ENCODE results near the gene DIPK2A.

Gene DIPK2A

GRCh38 chr3:143974271-143975238 is 2.9 kb downstream of the DIPK2A start:
- no peak for DNase-seq (ENCODE audit: low read depth, low spot score)

GRCh38 chr3:143975554-143976152 is 4.0 kb downstream of the DIPK2A start:
- DNase-seq (ENCODE audit: low read depth, low spot score) = no peak

DNA sequence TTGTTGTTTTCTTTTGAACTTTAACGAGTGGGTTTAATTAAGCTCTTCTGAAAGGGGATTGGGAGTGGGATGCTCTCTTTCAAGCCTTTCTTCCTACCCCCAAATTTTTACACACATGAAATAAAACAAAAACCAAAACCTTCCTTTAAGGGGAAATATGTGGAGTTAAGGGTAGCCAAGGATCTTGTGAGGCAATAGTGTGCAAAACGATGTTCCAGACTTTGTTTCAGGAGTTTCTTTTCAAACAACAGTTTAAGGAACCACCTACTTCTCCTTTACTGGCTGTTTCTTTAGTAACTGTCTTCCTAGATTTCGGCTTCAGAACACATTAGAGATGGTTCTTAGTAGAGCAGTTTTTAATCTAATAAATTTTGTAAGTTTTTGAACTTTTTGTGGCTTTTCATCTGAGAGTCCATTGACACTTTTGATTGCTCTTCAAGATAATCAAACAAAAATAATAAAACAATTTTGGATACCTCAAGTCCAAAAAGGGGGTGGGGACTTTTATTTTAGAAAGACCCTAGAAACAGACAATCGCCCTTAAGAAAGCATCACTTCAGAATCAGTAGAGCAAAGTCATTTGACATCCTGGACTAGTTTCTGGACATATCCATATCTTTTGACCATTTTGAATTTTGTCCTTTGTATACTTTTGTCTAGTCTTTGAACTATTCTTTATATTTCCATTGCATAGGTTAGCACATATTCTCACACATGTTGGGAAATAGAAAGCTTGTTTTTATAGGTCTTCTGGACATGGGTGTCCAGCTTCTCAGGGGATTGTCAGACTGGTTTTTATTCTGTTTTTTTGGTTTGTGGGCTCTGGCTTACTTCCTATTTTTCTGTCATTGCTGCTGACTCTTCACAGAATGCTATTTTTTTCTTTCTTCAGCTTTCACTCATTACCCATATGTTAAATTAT is 6.0 kb downstream of the DIPK2A start:
- no peak for DNase-seq (ENCODE audit: low read depth, low spot score)

DNA sequence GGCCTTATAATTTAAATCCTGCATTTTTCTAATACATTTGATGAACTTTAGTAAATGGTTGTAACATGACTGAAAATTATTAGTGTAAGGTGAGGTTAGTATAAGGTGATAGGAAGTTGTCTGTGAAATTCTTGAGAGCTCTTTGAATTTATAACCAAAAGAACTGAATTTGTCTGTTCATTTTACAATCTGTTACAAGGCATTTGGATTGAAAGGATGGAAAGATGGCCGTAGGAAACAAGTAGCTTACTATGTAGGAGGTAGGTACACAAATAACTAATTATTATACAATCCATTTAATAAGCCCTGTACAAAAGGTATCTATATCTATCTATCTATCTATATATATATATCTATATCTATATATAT is 6.6 kb downstream of the DIPK2A start:
- DNase-seq (ENCODE audit: low read depth, low spot score) = no peak

DNA sequence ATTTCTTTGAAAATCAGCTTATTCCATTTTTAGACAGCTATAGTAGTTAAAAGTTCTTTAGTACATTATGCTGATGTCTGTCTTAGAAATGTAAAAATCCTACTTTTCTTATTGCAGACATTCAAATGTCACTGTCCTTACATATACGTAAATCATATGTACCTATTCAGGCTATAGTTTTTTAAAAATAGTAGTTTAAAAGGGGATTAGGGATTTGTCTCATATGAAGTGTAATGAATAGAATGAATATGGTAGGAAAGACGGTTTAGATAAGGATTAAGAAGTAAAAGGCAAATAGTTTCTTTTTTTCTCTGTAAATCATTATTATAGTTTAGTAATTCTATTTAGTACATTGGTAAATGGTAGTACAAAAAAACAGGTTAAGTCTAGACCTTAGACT is 7.4 kb downstream of the DIPK2A start:
- DNase-seq (ENCODE audit: low read depth, low spot score) = no peak

- no peak for DNase-seq (ENCODE audit: low read depth, low spot score)
These were observed 8.2 kb downstream of the DIPK2A start for GRCh38 chr3:143979813-143980212.

GRCh38 chr3:143988306-143988705 is 16.7 kb downstream of the DIPK2A start:
- no peak for DNase-seq (ENCODE audit: low read depth, low spot score)

DNA sequence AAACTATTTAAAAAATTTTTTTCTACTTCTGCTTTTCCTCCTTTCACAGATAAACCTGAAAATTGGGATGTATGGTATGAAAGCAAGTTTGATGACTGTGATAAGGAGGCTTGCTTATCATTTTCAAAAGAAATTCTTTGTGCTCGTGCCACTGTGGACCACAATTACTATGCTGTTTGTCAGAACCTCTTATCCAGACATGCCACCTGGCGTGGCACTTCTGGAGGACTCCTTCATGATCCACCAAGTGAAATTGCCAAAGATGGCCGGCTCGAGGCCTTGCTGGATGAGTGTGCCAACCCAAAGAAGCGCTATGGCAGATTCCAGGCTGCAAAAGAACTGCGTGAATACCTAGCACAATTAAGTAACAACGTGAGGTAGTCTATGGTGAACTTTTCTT is 17.8 kb downstream of the DIPK2A start:
- DNase-seq (ENCODE audit: low read depth, low spot score) = no peak

- no peak for DNase-seq (ENCODE audit: low read depth, low spot score)
These were observed 20.1 kb downstream of the DIPK2A start for GRCh38 chr3:143991713-143992112.

DNA sequence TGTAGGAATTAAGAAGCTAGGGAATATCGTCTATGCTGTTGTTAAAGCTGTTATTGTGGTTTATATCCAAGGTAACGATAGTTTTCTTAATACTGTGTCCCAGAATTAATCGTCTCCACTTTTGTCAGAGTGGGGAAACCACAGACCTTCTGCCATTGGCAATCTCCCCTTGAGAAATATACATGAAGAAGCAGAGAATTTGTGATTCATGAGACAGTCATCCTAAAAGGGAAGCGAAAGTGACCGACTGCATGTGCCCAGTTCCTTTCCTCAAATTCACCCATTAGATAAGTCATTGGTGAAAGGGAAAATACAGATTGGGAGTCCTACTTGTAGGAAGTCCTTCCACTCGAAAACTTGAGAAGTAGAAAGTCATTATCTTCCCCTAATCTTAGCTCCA is 26.6 kb downstream of the DIPK2A start:
- DNase-seq (ENCODE audit: low read depth, low spot score) = no peak

DNA sequence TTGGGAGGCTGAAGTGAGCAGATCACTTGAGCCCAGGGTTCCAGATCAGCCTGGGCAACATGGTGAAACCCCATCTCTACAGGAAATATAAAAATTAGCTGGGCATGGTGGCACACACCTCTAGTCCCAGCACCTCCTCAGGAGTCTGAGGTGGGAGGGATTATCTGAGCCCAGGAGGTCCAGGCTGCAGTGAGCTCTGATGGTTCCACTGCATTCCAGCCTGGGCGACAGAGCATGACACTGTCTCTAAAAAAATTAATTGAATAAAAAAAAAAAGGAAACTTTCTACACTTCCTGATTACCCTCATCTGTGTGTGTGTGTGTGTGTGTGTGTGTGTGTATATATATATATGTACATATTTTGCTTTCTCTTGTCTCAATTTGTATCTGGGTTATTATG is 31.4 kb downstream of the DIPK2A start:
- DNase-seq (ENCODE audit: low read depth, low spot score) = no peak

DNA sequence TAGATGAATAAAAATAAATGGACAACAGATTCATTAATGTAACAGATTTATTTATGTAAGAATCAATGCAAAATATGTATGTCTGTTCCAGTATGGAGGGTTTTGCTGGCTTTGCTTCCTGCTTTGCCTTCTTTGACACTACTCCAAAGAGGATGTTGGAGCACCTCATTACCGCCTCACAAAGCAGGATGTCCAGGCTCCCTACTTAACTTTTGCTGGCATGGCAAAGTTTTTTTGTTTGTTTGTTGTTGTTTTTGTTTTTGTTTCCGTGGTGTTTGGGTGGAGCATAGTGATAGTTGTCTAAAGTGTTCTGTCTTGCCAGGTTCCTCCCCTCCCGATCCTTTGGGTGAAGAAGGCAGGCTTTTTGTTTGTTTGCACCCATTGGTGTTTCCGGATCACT is 38.7 kb downstream of the DIPK2A start:
- DNase-seq (ENCODE audit: low read depth, low spot score) = no peak

DNA sequence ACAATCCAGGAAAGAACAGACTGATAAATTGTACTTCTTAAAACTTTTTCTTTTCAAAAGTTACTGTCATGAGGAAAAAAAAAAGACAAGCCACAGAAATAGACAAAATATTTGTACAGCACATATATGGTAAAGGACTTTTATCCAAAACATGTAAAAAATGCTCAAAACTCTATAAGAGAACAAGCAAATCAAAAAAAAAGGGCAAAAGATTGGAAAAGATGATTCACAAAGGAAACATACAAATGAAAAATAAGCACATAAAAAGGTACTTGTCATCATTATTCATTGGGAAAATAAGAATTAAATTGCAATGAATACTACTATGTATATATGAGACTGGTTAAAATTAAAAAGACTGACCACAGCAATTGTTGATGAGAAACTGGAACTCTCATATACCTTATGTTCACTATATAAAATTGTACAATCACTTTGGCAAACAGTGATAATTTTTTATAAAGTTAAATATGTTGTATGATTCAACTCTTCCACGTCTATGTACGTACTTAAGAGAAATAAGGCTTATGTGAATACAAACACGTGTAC is 39.7 kb downstream of the DIPK2A start:
- no peak for DNase-seq (ENCODE audit: low read depth, low spot score)

GRCh38 chr3:144015133-144015532 is 43.5 kb downstream of the DIPK2A start:
- no peak for DNase-seq (ENCODE audit: low read depth, low spot score)

- DNase-seq (ENCODE audit: low read depth, low spot score) = peak; percentile 57
These were observed 47.2 kb downstream of the DIPK2A start for GRCh38 chr3:144018776-144019175.
